GM19193 (cell line): ENCODE measurements around the gene ANO2.

Experiments
- POLR2A ChIP-seq: IDR thresholded peaks from 4 replicates; pipeline ENCODE4 v1.6.1; 2011; ENCODE audit not compliant: insufficient read depth, insufficient read length; ENCODE audit errors: extremely low read depth

Gene ANO2

GRCh38 chr12:5770727-5771126, 174.3 kb downstream of the ANO2 start:
- TF ChIP-seq POLR2A, result no peak

- no peak for TF ChIP-seq POLR2A
These were observed 176.4 kb downstream of the ANO2 start for GRCh38 chr12:5768581-5769196.

- no peak for TF ChIP-seq POLR2A
These were observed 176.9 kb downstream of the ANO2 start for GRCh38 chr12:5768171-5768570.

GRCh38 chr12:5758347-5758746, 186.7 kb downstream of the ANO2 start:
- no peak for TF ChIP-seq POLR2A

GRCh38 chr12:5756338-5756842, 188.7 kb downstream of the ANO2 start:
- TF ChIP-seq POLR2A, result no peak

GRCh38 chr12:5748027-5748426, 197.0 kb downstream of the ANO2 start:
- TF ChIP-seq POLR2A, result no peak

- no peak for TF ChIP-seq POLR2A
These were observed 198.1 kb downstream of the ANO2 start for GRCh38 chr12:5746917-5747316.

- TF ChIP-seq POLR2A, result no peak
These were observed 198.8 kb downstream of the ANO2 start for GRCh38 chr12:5746036-5746908.

GRCh38 chr12:5745251-5745888, 199.7 kb downstream of the ANO2 start:
- TF ChIP-seq POLR2A, result no peak

GRCh38 chr12:5742258-5742657, 202.8 kb downstream of the ANO2 start:
- no peak for TF ChIP-seq POLR2A

- no peak for TF ChIP-seq POLR2A
These were observed 205.1 kb downstream of the ANO2 start for GRCh38 chr12:5739917-5740316.

GRCh38 chr12:5737778-5738177, 207.3 kb downstream of the ANO2 start:
- TF ChIP-seq POLR2A, result no peak

- no peak for TF ChIP-seq POLR2A
These were observed 208.5 kb downstream of the ANO2 start for GRCh38 chr12:5736527-5736926.

GRCh38 chr12:5736016-5736415, 209.0 kb downstream of the ANO2 start:
- no peak for TF ChIP-seq POLR2A

- TF ChIP-seq POLR2A, result no peak
These were observed 211.1 kb downstream of the ANO2 start for GRCh38 chr12:5733916-5734315.
